ENCODE results near the gene MAEA.
"Not testable (repeated sequence)": the region's sequence is repeated elsewhere in the genome, so short reads cannot be mapped to it uniquely, and the experiment has no call there.

The MAEA gene

GRCh38 chr4:1277667-1278665 lies 11.7 kb upstream of the MAEA start:
- DNase-seq (ENCODE audit: low read depth in 2 of 3, low spot score in 2 of 3), result no peak

DNA sequence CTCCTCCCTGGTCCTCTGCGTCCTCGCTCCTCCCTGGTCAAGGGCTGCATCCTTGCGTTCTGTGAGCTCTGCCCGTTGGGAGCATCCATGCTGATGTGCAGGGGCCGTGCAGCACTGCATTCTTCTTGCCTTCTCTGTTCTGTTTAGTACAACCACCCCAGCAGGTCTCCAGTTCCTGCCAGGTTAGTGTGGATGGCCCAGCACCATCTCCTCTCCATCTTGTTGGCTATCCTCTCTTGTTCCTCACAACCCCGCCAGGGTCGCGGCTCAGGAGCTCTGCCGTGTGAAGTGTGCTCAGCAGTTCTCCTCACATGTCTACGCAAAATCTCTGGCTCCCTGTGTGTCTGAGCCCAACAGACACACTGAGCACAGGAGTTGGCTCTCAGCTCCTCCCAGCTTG lies 10.4 kb upstream of the MAEA start:
- no peak for DNase-seq (ENCODE audit: low read depth in 2 of 3, low spot score in 2 of 3)

DNA sequence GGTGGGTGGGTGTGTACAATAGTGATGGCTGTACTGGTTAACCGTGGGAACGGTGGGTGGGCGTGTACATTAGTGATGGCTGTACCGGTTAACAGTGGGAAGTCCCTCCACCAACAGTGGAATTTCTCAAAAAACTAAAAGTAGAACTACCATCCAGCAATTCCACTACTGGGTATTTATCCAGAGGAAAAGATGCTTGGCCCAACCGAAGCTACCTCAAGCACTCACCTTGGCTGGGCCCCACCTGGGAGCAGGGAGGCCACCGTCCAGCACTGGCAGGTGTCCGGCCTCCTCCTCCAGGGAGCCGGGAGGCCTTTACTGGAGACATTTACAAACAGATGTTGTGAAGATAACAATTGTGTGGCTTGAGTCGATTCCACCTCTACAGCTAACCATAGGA lies 6.0 kb upstream of the MAEA start:
- no peak for DNase-seq (ENCODE audit: low read depth in 2 of 3, low spot score in 2 of 3)

- DNase-seq (ENCODE audit: low read depth in 2 of 3, low spot score in 2 of 3), result no peak
Measured at GRCh38 chr4:1285151-1285789, 4.4 kb upstream of the MAEA start.

DNA sequence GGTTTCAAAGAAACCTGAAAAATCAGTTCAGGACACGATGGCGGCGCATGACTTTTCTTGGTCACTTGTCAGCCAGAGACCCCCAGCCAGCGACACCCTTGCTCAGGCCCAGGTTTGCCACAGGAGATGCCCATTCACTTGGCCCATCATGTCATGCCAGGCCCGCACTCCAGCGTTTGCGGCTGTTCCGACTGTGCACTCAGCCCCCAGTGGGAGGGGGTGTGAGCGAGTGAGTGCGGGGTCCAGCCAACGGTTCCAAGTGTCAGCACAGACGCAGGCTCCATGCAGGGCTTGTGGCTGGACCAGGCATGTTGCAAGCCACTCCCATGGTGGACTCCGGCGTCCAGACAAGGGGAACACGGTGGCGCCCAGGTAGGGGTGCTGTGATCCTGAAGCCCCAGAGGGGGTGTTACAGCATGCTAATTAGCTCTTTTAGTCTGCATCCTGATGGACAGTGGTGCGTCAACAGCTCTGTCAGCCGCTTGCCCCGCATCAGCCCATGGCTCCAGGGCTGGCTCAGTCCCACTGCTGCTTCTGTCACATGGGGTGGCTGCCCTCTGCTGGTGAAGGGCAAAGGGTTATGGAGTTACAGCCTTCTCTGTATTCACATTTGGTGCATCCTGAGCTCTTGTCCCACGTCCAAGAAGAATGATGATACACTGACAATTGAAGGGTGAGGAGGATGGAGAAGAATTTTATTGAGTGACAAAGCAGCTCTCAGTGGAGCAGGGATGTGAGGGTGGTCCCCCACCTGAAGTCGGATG lies 3.7 kb upstream of the MAEA start:
- no peak for DNase-seq (ENCODE audit: low read depth in 2 of 3, low spot score in 2 of 3)

GRCh38 chr4:1288786-1289185 lies 905 bp upstream of the MAEA start:
- DNase-seq (ENCODE audit: low read depth in 2 of 3, low spot score in 2 of 3), result no peak

DNA sequence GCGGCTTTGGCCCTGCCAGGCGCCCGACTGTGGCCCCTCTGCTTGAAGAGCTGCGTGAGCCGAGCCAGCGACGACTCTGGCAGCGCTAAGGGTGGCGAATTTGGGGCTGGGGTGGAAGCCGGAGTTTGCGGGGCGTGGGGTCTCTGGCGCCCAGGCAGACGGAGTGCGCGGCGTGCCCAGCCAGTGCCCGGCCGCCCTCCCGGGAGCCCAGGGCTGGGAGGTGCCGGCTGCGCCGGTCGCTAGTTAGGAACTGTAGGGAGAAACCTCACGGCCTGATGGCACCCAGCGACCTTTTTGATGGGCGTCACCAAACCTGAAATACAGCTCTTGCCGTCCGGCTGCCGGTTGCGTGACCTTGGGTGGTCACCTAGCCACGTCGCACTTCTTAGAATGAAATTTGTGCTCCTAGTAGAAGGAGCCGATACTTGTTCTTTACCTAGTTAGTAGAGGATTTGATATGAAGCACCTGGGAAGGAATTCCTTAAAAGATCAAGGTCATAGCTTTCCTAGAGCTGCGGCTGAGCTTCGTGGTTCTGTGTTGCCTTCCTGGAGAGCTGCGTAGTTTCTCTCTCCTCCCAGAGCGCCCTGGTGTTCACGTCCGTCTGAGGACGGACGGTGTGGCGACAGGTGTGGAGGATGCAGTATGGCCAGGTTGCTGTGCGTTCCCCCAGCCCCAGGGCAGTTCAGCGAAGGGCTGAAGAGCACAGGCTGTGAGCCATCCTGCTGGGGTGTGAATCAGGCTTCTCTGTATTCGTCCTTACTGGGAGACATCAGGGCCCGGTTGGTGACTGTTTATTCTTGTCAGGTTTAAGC lies 680 bp downstream of the MAEA start:
- DNase-seq (ENCODE audit: low read depth in 2 of 3, low spot score in 2 of 3), result no peak

DNA sequence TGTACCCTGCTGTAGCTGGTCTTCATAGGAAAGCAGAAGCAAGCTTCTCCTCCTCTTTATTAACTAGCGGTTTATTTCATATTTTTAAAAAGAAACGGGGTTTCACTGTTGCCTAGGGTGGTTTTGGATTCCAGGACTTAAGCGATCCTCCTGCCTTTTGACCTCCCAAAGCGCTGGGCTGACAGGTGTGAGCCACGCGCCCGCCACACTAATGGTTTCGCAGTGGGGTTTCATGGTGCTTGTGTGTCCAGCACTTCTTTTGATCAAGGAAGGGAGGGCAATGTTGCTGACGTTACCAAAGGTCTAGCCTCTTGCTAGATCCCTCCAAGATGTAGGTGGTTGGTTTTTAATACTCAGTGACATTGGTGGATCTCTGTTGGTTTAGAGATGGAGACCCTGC lies 1.4 kb downstream of the MAEA start:
- DNase-seq (ENCODE audit: low read depth in 2 of 3, low spot score in 2 of 3), result no peak

DNA sequence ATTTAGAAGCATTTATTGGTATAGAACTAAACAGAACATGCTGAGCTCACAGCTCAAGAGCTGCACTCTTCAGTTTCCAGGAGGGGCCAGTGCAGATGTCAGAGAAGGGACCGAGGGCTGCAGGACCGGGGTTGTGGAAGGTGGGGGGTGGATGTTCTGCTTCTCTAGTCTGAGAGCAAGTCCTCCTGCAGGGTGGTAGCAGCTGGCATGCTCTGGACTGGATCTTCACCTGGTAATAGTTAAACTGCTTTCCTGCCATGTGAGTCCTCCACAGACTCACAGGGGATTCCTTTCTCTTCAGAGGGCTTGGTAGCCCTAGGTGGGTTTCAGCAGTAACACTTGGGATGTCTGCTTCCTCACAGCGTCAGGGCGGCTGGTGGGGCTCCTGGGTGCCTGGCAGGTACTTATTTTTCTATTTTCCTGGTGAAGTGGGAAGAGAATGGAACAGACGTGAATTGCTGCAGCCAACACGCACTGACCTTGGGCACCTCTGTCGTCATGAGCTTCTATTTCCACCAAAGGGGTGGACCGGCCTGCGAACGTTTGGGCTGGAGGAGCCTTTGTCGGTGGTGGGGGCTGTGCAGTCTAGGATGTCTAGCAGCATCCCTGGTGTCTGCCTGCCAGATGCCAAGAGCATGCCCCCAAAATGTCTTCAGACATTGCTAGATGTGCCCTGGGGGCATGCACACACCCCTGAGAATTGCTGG lies 2.5 kb downstream of the MAEA start:
- no peak for DNase-seq (ENCODE audit: low read depth in 2 of 3, low spot score in 2 of 3)

DNA sequence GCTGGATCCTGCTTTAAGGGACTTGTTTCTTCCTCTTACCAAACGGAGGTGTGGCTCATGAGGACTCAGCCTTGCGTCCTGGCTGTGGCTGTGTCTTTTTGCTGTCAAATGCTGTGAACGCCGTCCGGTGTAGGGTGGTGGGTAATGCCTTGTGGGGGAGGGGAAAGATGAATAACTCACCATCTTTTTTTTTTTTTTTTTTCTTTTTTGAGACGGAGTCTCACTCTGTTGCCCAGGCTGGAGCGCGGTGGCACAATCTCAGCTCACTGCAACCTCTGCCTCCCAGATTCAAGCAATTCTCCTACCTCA lies 3.0 kb downstream of the MAEA start:
- DNase-seq (ENCODE audit: low read depth in 2 of 3, low spot score in 2 of 3), result not testable (repeated sequence)

DNA sequence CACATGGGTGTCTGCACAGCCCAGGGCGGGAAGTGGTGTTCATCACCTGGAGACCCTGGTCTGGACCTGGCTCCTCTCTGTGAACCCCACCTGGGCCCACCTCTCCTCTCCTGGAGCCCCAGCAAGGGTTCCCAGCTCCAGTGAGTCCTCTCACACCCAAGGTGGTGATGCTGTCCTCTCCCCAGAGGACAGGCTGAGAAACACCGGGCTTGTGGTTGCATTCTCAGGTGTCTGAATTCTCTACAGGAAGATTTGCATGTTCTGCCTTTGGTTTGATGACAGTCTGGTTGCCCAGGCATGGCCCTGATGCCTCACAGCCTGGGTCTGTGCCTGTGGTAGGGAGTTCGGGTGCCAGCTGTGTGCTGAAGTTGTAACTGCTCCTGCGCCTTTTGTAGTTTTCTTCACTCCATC lies 3.8 kb downstream of the MAEA start:
- DNase-seq (ENCODE audit: low read depth in 2 of 3, low spot score in 2 of 3), result no peak

DNA sequence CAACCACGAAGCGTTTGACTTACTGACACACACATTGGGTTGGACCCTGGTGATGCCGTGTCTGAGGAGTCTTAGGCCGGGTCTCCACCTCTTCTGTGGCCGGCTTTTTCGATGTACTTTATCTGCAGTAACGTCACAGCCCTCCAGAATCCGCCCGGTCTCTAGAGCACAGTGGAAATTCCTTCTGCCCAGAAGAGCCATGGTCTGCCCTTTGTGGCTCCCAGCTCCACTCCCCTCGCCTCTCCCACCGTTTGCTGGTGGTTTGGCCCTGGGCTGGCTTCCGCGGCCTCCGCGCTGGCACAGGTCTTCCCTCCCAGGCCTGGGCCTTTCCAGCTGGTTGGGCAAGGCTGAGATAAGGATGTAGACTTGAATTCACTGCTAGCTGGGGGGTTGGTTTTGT lies 4.3 kb downstream of the MAEA start:
- DNase-seq (ENCODE audit: low read depth in 2 of 3, low spot score in 2 of 3), result no peak

- DNase-seq (ENCODE audit: low read depth in 2 of 3, low spot score in 2 of 3), result no peak
Measured at GRCh38 chr4:1294424-1294823, 4.7 kb downstream of the MAEA start.

- no peak for DNase-seq (ENCODE audit: low read depth in 2 of 3, low spot score in 2 of 3)
Measured at GRCh38 chr4:1294891-1295290, 5.2 kb downstream of the MAEA start.

GRCh38 chr4:1295405-1296055 lies 5.8 kb downstream of the MAEA start:
- DNase-seq (ENCODE audit: low read depth in 2 of 3, low spot score in 2 of 3), result no peak

GRCh38 chr4:1296324-1297022 lies 6.8 kb downstream of the MAEA start:
- DNase-seq (ENCODE audit: low read depth in 2 of 3, low spot score in 2 of 3), result no peak

DNA sequence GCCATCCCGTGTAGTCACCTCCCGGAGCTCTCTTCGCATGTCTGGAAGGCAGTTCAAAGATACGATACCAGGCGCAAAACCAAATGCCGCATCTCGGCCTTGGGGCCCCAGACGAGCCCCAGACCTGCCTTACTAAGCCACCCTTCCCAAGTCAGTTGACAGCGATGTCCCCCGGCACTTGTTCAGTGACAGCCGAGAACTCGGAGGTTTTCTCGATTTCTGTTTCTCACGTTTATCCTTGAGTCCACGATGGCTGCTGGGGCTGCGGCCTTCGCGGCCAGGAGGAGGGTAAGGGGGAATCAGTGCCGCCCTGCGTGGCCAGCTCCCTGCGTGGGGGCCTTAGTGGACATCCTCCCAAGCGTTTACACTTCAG lies 7.3 kb downstream of the MAEA start:
- DNase-seq (ENCODE audit: low read depth in 2 of 3, low spot score in 2 of 3), result no peak

- DNase-seq (ENCODE audit: low read depth in 2 of 3, low spot score in 2 of 3), result no peak
Measured at GRCh38 chr4:1297456-1298325, 8.0 kb downstream of the MAEA start.

Data from activated CD8-positive, alpha-beta memory T cell treated with anti-CD3 and anti-CD28 coated beads for 48 hours (primary cell).